ENCODE results near the gene FLT1.

- no peak for TF ChIP-seq CTCF (IDR thresholded peaks at IDR 0.05)
- TF ChIP-seq POLR2A (IDR thresholded peaks at IDR 0.05) = no peak
- TF ChIP-seq EP300 (IDR thresholded peaks at IDR 0.05) = no peak
Measured at GRCh38 chr13:28499609-28500008, 4.7 kb upstream of the FLT1 start.
